Heart left ventricle (tissue), 16 donors: ENCODE results near the gene DOCK9. TPM values are rescaled to one million over a fixed set of nuclear protein-coding genes. Genes with fewer than 3 reads are reported as not detected.

Experiments used
- ATAC-seq, 4 donors: fragments of 200-7000 bp; cut with Tn5 transposase; one replicate each; pipeline ENCODE4 v1.9.1; 2020 to 2022; ENCODE audit warnings: moderate library complexity in 4 of 4, mild to moderate bottlenecking in 3 of 4, moderate number of reproducible peaks in 1 of 4
- DNase-seq, 5 donors: peaks; one replicate each; pipeline ENCODE4 v3.0.0-alpha.2; 2020
- H3K27ac ChIP-seq, 12 donors: fragments of 200-600 bp; sonication (generic) in 4 of 12; one replicate each; pipeline versions ENCODE4 v1.5.0 to v1.8.0; 2016 to 2022; ENCODE audit warnings: mild to moderate bottlenecking in 2 of 12
- H3K27me3 ChIP-seq, 9 donors: fragments of 200-600 bp; sonication (generic) in 2 of 9; one replicate each; pipeline versions ENCODE4 v1.5.1 to v1.8.0; 2016 to 2022; ENCODE audit warnings: mild to moderate bottlenecking in 3 of 9
- H3K36me3 ChIP-seq, 9 donors: fragments of 200-600 bp; sonication (generic) in 2 of 9; one replicate each; pipeline versions ENCODE4 v1.5.0 to v1.8.0; 2018 to 2022; ENCODE audit warnings: mild to moderate bottlenecking in 2 of 9
- H3K4me1 ChIP-seq, 12 donors: fragments of 200-600 bp; sonication (generic) in 4 of 12; one replicate each; pipeline versions ENCODE4 v1.5.0 to v1.8.0; 2016 to 2022; ENCODE audit warnings: mild to moderate bottlenecking in 3 of 12
- H3K4me3 ChIP-seq, 12 donors: fragments of 200-600 bp; sonication (generic) in 4 of 12; one replicate each; pipeline versions ENCODE4 v1.5.0 to v1.8.0; 2017 to 2022; ENCODE audit warnings: mild to moderate bottlenecking in 9 of 12, moderate library complexity in 4 of 12
- H3K9me3 ChIP-seq, 12 donors: fragments of 200-600 bp; sonication (generic) in 4 of 12; one replicate each; pipeline versions ENCODE4 v1.5.0 to v1.8.0; 2016 to 2022; ENCODE audit warnings: mild to moderate bottlenecking in 1 of 12
- CTCF ChIP-seq, 12 donors: fragments of 200-600 bp; sonication (generic) in 4 of 12; IDR thresholded peaks; one replicate each; pipeline versions ENCODE4 v1.5.0 to v1.8.0; 2018 to 2022; ENCODE audit warnings: antibody characterized with exemption in 12 of 12, mild to moderate bottlenecking in 5 of 12
- POLR2A ChIP-seq, 2 donors: fragments of 450-650 bp; IDR thresholded peaks; one replicate each; pipeline ENCODE4 v1.6.1; 2017; ENCODE audit warnings: antibody characterized with exemption in 2 of 2, mild to moderate bottlenecking in 2 of 2, moderate library complexity in 2 of 2
- WGBS, 4 donors: extraction: QIAGEN DNeasy Blood & Tissue Kit in 2 of 4; methylation state at CpG; one replicate each; pipeline versions ENCODE4 v1.1.5 to v1.1.7; 2013 to 2018; 5-methylcytosine and 5-hydroxymethylcytosine counted together
- intact Hi-C, 10 donors: fragments of 100-400 bp; cut with DNase I; formaldehyde crosslinking; loops; one replicate each; pipeline versions ENCODE4 v1.11.1 to v1.14.2; 2022
- polyA plus RNA-seq, 2 donors: library from polyadenylated mRNA; stranded (reverse); fragments of 200-250 nt; gene quantifications; one replicate each; pipeline ENCODE4 v1.2.3, GENCODE V29; 2013
- total RNA-seq, 9 donors: library from RNA; depleted of rRNA in 2 of 9; stranded (reverse); fragments of >200 nt in 2 of 9; fragmentation: NEBNext Ultra II Directional in 3 of 9; extraction: Animal tissue kit (Norgen Biotek cat#: 25700) in 3 of 9; gene quantifications; one replicate each; pipeline versions ENCODE4 v1.1.0 to v1.2.4, GENCODE V29; 2016 to 2023
- donor health status: ischemic (EF 13 %, LVEDD 7.1; RV severe dilation, severe dysfunction).
- donor health status: healthy with polysubstance abuse.
- donor health status: DM: no; HTN: yes; CAD: no.
- donor health status: DM: no; HTN: no; CAD: no.
- donor health status: ischemic (EF 25% LVEDD 6.9; RV normal size, moderate dysfunction).
- donor health status: ischemic (EF 25% LVEDD 5.7; RV mildly dilated, moderate dysfunction).
- donor health status: healthy.
- donor health status: DM: yes; HTN: yes; CAD: no.
- donor health status: ischemic (EF 35%, LVEDD 5.7; RV mildly dilated, moderate dysfunction).
- donor health status: nonischemic (EF 11% LVEDD 7.7; RV severe dilation, severe dysfunction).
- donor health status: DM: yes; HTN: yes; CAD: no.
- donor health status: PGD.
- donor health status: ischemic (EF 29% LVEDD 5.4; RV normal size, mild dysfunction).
- donor health status: nonischemic (EF 23%, LVEDD 6.1; RV moderate dilation, normal function).

The DOCK9 gene
- total and polyA plus RNA-seq, 11 donors, result 21.4 to 128 (median 45.2) TPM

- DNase-seq (no peak), ATAC-seq (no peak)
- Histone ChIP-seq H3K9me3 (no peaks in the 10 kb centered on the region), H3K36me3 (no peaks in the 10 kb centered on the region), H3K27ac (no peak overlapping the region), H3K4me3 (no peak overlapping the region), H3K27me3 (no peaks in the 10 kb centered on the region), H3K4me1 (no peaks in the 10 kb centered on the region)
- no peak for TF ChIP-seq CTCF (IDR thresholded peaks at IDR 0.05)
- intact Hi-C loops, result no loop called here
- 72 to 82% (median 80%) methylated on average over 11 of the region's 11 CpGs for WGBS, 4 donors
Observed at GRCh38 chr13:98766697-98767096, 211.2 kb downstream of the DOCK9 start.

- H3K9me3 ChIP-seq, result no peaks in the 10 kb centered on the region
- no peak overlapping the region for H3K27ac ChIP-seq
- H3K36me3 ChIP-seq, result no peaks in the 10 kb centered on the region
- H3K27me3 ChIP-seq, result no peaks in the 10 kb centered on the region
- ATAC-seq (no peak), DNase-seq (no peak)
- WGBS, 4 donors, result 83 to 91% (median 87%) methylated on average over 8 of the region's 8 CpGs
- TF ChIP-seq CTCF (IDR thresholded peaks at IDR 0.05), result no peak
- no peaks in the 10 kb centered on the region for H3K4me1 ChIP-seq
- intact Hi-C loops, result no loop called here
- no peak overlapping the region for H3K4me3 ChIP-seq
Observed at GRCh38 chr13:98765996-98766519, 211.8 kb downstream of the DOCK9 start.

GRCh38 chr13:98761986-98762616 is 215.8 kb downstream of the DOCK9 start:
- H3K4me1 ChIP-seq, result no peaks in the 10 kb centered on the region
- no peak overlapping the region for H3K27ac ChIP-seq
- H3K4me3 ChIP-seq, result peak overlapping the region in 9 of 12 donors; percentile 6 to 40 (median 25)
- 82 to 84% (median 83%) methylated on average over 15 of the region's 15 CpGs for WGBS, 4 donors
- ATAC-seq, result no peak
- no peaks in the 10 kb centered on the region for H3K9me3 ChIP-seq
- no peak for DNase-seq
- TF ChIP-seq POLR2A (IDR thresholded peaks at IDR 0.05) (no peak), CTCF (IDR thresholded peaks at IDR 0.05) (no peak)
- H3K27me3 ChIP-seq, result no peaks in the 10 kb centered on the region
- H3K36me3 ChIP-seq, result no peaks in the 10 kb centered on the region
- intact Hi-C loops, result no loop called here

GRCh38 chr13:98761126-98761985 is 216.5 kb downstream of the DOCK9 start:
- Histone ChIP-seq H3K4me1 (no peaks in the 10 kb centered on the region), H3K4me3 (peak overlapping the region in 9 of 12 donors; percentile 6 to 40 (median 25)), H3K27ac (no peak overlapping the region), H3K9me3 (no peaks in the 10 kb centered on the region), H3K27me3 (no peaks in the 10 kb centered on the region), H3K36me3 (no peaks in the 10 kb centered on the region)
- DNase-seq, result no peak
- no peak for TF ChIP-seq CTCF (IDR thresholded peaks at IDR 0.05)
- no peak for TF ChIP-seq POLR2A (IDR thresholded peaks at IDR 0.05)
- WGBS, 4 donors, result 67 to 78% (median 72%) methylated on average over 15 of the region's 15 CpGs
- ATAC-seq, result no peak
- intact Hi-C loops, result no loop called here
